ENCODE measurements around the gene TNP1.

TNP1 gene

DNA sequence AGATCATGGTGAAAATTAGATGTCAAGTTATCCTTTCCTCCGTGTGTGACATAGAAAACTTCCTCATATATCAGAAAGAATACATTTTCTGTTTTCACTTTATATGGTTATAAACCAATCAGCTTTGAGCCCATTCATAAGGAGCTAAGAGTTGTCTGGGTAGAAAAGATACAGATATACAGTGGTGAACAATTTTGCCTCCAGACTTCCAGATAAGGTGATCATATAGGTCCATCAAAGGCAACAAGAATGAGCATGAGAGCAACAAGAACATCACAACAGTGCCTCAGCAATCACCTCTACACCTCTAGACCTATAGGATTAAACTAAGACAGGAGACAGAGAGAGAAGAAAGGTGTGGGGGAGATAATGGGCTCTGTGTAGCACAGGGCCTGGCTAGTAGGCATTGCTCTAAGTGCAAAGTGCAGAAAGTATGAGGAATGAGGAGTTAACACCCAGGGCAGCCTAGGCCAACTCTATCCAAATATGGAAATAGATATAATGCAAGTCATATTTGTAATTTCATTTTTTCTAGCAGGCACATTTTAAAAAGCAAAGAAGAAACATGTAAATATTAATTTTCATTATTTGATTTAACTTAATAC is 8.3 kb downstream of the TNP1 start:
- DNase-seq (ENCODE audit: insufficient read length, low spot score) (no peak), FAIRE-seq (no peak)
- TF ChIP-seq TAF1 (IDR thresholded peaks at IDR 0.05; ENCODE audit: low read depth, low read length) (no peak), SPI1 (IDR thresholded peaks at IDR 0.05; ENCODE audit: low read depth, low read length) (no peak), PAX5 (IDR thresholded peaks at IDR 0.05; ENCODE audit: insufficient read depth, low read length, severe bottlenecking) (no peak), POLR2AphosphoS5 (IDR thresholded peaks at IDR 0.05; ENCODE audit: low read depth, low read length) (no peak), POLR2A (IDR thresholded peaks at IDR 0.05; ENCODE audit: low read depth, low read length) (no peak), POU2F2 (IDR thresholded peaks at IDR 0.05; ENCODE audit: low read depth, low read length) (no peak)

- DNase-seq (ENCODE audit: insufficient read length, low spot score) (no peak), FAIRE-seq (no peak)
- TF ChIP-seq POLR2AphosphoS5 (IDR thresholded peaks at IDR 0.05; ENCODE audit: low read depth, low read length) (no peak), SPI1 (IDR thresholded peaks at IDR 0.05; ENCODE audit: low read depth, low read length) (no peak), POLR2A (IDR thresholded peaks at IDR 0.05; ENCODE audit: low read depth, low read length) (no peak), TAF1 (IDR thresholded peaks at IDR 0.05; ENCODE audit: low read depth, low read length) (no peak), PAX5 (IDR thresholded peaks at IDR 0.05; ENCODE audit: insufficient read depth, low read length, severe bottlenecking) (no peak), POU2F2 (IDR thresholded peaks at IDR 0.05; ENCODE audit: low read depth, low read length) (no peak)
These were observed 9.1 kb downstream of the TNP1 start for GRCh38 chr2:216850665-216851322.

DNA sequence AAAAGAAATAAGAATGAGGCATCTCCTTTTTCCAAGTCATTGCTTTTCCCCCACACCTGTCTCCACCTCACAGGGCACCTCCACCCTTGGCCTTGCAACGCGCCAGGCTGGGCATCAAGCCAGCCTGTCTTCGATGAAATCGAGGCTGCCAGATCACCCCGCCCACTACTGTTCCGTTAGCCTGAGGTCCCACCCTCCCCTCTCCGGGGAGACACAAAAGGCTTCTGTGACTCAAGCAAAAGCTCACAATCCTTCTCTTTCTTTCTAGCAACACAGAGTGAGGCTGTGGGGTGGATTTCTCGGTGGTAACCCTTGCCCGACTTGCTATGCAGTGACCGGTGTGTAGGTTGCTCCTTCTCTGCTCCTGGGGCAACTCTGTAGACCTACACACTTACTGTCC is 9.9 kb downstream of the TNP1 start:
- DNase-seq (ENCODE audit: insufficient read length, low spot score) (no peak), FAIRE-seq (no peak)
- TF ChIP-seq TAF1 (IDR thresholded peaks at IDR 0.05; ENCODE audit: low read depth, low read length) (no peak), POU2F2 (IDR thresholded peaks at IDR 0.05; ENCODE audit: low read depth, low read length) (no peak), POLR2A (IDR thresholded peaks at IDR 0.05; ENCODE audit: low read depth, low read length) (no peak), POLR2AphosphoS5 (IDR thresholded peaks at IDR 0.05; ENCODE audit: low read depth, low read length) (no peak), PAX5 (IDR thresholded peaks at IDR 0.05; ENCODE audit: insufficient read depth, low read length, severe bottlenecking) (no peak), SPI1 (IDR thresholded peaks at IDR 0.05; ENCODE audit: low read depth, low read length) (no peak)

DNA sequence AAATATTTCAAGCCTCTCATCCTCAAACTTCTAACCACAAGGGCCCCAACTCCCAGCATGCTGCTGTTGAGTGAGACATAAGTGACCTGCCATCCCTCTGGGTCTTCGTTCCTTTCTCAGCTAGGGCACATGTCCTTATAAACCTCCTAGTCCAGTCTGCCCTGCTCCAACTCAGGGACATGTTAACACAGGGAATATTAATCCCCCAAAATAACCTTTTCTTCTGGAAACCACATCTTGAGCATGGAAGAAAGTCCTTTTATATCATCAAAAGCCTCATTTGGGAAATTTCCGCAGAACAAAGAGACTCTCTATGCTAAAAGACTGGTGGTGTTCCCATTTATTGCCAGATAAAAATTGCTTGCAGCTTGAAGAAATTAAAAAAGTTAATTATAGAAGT is 14.4 kb downstream of the TNP1 start:
- no peak for FAIRE-seq
- no peak for DNase-seq (ENCODE audit: insufficient read length, low spot score)

DNA sequence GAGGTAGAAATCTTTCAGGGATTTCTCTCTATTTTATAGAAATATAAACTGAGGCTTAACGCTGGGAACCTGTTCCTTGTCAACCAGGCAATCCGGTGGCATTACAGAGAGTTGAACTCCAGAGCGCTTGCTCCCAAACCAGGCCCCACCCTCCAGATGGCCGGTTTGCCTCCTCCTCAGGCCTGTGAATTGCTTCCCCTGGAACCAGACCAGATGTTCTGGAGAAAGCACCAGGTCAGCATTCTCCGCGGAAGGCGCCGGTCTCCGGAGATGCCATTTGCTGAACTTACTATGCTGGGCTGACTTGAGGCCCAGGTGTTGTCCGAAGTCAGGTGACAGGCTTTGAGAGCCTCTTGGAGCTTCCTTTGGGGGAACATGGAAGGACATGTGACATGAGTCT is 17.2 kb downstream of the TNP1 start:
- no peak for TF ChIP-seq POU2F2 (IDR thresholded peaks at IDR 0.05; ENCODE audit: low read depth, low read length)
- no peak for TF ChIP-seq TAF1 (IDR thresholded peaks at IDR 0.05; ENCODE audit: low read depth, low read length)
- no peak for TF ChIP-seq POLR2A (IDR thresholded peaks at IDR 0.05; ENCODE audit: low read depth, low read length)
- TF ChIP-seq PAX5 (IDR thresholded peaks at IDR 0.05; ENCODE audit: insufficient read depth, low read length, severe bottlenecking): no peak
- TF ChIP-seq POLR2AphosphoS5 (IDR thresholded peaks at IDR 0.05; ENCODE audit: low read depth, low read length): no peak
- no peak for TF ChIP-seq SPI1 (IDR thresholded peaks at IDR 0.05; ENCODE audit: low read depth, low read length)
- DNase-seq (ENCODE audit: insufficient read length, low spot score): no peak
- no peak for FAIRE-seq

More for the DNA sequence above, 14.4 kb downstream of the TNP1 start:
- no peak for TF ChIP-seq POLR2AphosphoS5 (IDR thresholded peaks at IDR 0.05; ENCODE audit: low read depth, low read length)
- no peak for TF ChIP-seq POU2F2 (IDR thresholded peaks at IDR 0.05; ENCODE audit: low read depth, low read length)
- no peak for TF ChIP-seq PAX5 (IDR thresholded peaks at IDR 0.05; ENCODE audit: insufficient read depth, low read length, severe bottlenecking)
- no peak for TF ChIP-seq TAF1 (IDR thresholded peaks at IDR 0.05; ENCODE audit: low read depth, low read length)
- TF ChIP-seq POLR2A (IDR thresholded peaks at IDR 0.05; ENCODE audit: low read depth, low read length): no peak
- no peak for TF ChIP-seq SPI1 (IDR thresholded peaks at IDR 0.05; ENCODE audit: low read depth, low read length)

- no peak for FAIRE-seq
- no peak for DNase-seq (ENCODE audit: insufficient read length, low spot score)
- TF ChIP-seq POLR2AphosphoS5 (IDR thresholded peaks at IDR 0.05; ENCODE audit: low read depth, low read length) (no peak), POLR2A (IDR thresholded peaks at IDR 0.05; ENCODE audit: low read depth, low read length) (no peak), PAX5 (IDR thresholded peaks at IDR 0.05; ENCODE audit: insufficient read depth, low read length, severe bottlenecking) (no peak), POU2F2 (IDR thresholded peaks at IDR 0.05; ENCODE audit: low read depth, low read length) (no peak), SPI1 (IDR thresholded peaks at IDR 0.05; ENCODE audit: low read depth, low read length) (no peak), TAF1 (IDR thresholded peaks at IDR 0.05; ENCODE audit: low read depth, low read length) (no peak)
These were observed 20.2 kb downstream of the TNP1 start for GRCh38 chr2:216839688-216840087.

GRCh38 chr2:216838151-216838550 is 21.7 kb downstream of the TNP1 start:
- TF ChIP-seq PAX5 (IDR thresholded peaks at IDR 0.05; ENCODE audit: insufficient read depth, low read length, severe bottlenecking) (no peak), POLR2A (IDR thresholded peaks at IDR 0.05; ENCODE audit: low read depth, low read length) (no peak)
- DNase-seq (ENCODE audit: insufficient read length, low spot score) (no peak), FAIRE-seq (no peak)

DNA sequence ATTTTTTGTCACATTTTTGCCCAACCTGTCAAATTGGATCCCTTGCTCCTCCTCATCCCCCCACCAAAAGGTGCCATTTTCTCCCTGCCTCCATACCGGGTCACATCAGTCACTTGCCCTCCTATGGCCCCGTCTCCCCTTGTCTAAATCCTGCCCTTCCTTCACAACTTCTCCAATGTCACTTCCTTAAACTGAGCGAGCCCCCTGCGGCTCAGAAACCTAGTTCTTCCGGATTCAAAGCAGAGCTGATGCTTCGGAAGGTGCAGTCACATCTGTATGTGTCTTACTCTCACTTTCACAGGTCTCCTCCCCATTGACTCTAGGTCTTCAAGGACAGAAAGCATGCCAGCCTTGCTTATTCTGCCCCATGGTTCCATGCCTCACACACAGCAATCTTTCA is 22.1 kb downstream of the TNP1 start:
- FAIRE-seq (no peak), DNase-seq (ENCODE audit: insufficient read length, low spot score) (no peak)

DNA sequence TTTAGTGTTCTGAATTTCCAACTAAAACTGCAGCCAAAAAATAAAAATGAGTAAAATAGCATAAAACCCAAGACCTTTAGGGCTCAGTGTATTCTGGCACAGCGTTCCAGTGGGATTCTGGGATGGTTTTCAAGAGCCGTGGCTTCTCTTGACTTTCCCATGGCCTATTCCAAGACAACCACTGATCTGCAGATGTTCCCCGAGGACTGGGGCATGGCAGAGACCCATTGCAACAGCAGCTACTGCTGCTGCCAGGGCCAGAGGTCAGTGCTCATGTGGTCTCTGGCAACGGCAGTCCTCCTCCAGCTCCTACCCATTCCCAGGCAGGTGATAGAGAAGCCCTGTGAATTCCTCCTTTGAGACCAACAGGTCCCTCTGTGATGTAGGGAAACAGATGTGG is 26.8 kb downstream of the TNP1 start:
- DNase-seq (ENCODE audit: insufficient read length, low spot score) (no peak), FAIRE-seq (no peak)
- TF ChIP-seq SPI1 (IDR thresholded peaks at IDR 0.05; ENCODE audit: low read depth, low read length): no peak
- no peak for TF ChIP-seq POLR2AphosphoS5 (IDR thresholded peaks at IDR 0.05; ENCODE audit: low read depth, low read length)
- TF ChIP-seq PAX5 (IDR thresholded peaks at IDR 0.05; ENCODE audit: insufficient read depth, low read length, severe bottlenecking): no peak
- no peak for TF ChIP-seq POU2F2 (IDR thresholded peaks at IDR 0.05; ENCODE audit: low read depth, low read length)
- TF ChIP-seq POLR2A (IDR thresholded peaks at IDR 0.05; ENCODE audit: low read depth, low read length): no peak
- no peak for TF ChIP-seq TAF1 (IDR thresholded peaks at IDR 0.05; ENCODE audit: low read depth, low read length)

More for the DNA sequence above, 22.1 kb downstream of the TNP1 start:
- no peak for TF ChIP-seq POLR2A (IDR thresholded peaks at IDR 0.05; ENCODE audit: low read depth, low read length)
- TF ChIP-seq POLR2AphosphoS5 (IDR thresholded peaks at IDR 0.05; ENCODE audit: low read depth, low read length): no peak
- no peak for TF ChIP-seq TAF1 (IDR thresholded peaks at IDR 0.05; ENCODE audit: low read depth, low read length)
- no peak for TF ChIP-seq SPI1 (IDR thresholded peaks at IDR 0.05; ENCODE audit: low read depth, low read length)
- TF ChIP-seq PAX5 (IDR thresholded peaks at IDR 0.05; ENCODE audit: insufficient read depth, low read length, severe bottlenecking): no peak
- TF ChIP-seq POU2F2 (IDR thresholded peaks at IDR 0.05; ENCODE audit: low read depth, low read length): no peak
